Kidney tubule cell (primary cell): Measurements from ENCODE around the gene AUTS2.

ENCODE experiments used
- DNase-seq: peaks from one replicate; pipeline ENCODE4 v3.0.0-alpha.2; 2018; ENCODE audit warnings: low spot score

AUTS2 gene

DNA sequence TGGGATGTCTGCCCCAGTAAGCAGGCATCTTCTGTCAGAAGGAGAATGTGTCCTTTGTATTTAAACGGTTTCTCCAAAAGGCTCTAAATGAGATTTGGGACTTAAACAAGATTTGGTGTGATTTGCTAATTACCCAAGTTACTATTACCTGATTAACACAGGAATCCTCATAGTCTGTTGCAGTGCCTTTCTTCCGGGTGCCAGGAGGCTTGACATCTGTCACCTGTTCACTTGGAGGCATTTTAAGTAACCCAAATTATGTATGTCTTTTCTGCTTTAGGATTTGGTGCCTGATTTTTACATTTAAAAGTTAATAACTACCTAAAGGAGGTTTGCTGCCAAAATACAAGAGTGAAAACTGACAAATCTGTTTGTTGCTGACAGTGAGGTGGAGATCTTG, 945.7 kb downstream of the AUTS2 start:
- DNase-seq, result no peak

DNA sequence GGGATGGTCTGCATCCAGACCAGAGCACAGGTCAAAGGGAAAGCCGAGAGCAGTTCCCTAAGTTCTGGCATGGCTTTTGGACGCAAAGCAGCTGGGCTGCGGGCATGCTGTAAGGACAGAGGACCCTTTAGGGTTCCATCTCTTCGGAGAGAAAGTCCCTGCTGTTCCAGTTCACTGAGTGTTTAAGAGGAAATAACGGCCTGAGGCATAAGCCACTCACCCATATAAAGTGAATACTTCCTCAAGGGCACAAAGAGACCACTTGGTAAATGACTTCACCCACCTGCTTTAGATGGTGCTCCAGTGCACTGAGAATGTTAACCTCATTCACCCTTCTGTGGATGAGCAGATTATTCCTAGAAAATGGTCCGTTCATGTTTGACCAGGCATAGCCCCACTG, 946.9 kb downstream of the AUTS2 start:
- DNase-seq, result peak; percentile 59

DNA sequence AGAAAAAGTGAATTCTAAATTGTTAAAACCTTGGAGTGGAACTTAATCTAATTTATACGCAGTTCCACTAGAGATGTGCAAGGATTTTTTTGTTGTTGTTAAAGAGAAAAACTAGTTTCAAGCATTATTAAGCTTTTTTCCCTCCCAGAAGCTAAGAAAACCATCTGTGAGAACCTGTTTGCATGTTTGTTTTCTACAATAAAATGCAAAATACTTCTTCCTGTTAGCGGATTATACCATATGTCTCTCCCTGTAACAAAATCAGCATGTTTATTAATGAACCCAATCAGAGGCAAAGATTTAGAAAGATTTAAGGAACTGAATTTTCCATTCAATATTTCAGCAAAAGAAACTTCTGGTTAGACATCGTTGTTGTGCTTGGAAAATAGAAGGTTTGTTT, 953.9 kb downstream of the AUTS2 start:
- no peak for DNase-seq

DNA sequence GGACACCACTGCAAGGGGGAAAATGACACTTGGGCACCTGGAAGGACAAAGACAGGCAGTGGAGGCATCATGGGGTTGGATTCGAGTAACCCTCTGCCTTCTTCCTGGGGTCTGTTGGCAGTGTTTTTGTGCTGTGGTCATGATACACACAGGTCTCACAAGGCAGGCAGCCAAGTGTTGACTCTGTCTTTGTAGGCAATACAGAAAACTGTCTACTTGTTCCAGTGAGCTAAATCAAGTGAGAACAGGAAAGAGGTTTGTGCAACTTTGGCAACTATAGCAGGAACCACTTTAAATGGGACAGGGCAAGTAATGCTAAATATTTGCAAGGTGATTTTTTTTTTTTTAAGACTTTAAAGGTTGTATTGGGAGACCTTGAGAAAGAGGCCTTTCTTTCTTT, 955.1 kb downstream of the AUTS2 start:
- DNase-seq, result no peak

DNA sequence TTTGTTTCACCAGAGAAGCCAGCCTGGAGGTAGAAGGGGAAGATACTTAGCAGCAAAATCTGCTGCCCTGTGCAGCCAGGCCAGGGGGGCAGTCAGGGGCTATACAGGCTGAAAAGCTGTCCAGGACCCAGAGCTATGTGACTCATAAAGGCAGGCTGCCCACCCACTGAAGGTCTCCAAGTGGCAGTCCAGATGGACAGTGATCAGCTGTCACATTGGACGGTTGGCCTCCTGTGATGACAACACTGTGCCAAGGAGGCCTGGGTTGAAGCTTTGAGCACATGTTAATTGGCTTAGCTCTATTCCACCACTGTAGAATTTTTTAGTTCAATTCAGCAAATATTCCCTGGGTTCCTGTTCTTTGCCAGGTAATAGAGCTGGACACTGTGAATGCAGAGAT, 956.4 kb downstream of the AUTS2 start:
- no peak for DNase-seq

DNA sequence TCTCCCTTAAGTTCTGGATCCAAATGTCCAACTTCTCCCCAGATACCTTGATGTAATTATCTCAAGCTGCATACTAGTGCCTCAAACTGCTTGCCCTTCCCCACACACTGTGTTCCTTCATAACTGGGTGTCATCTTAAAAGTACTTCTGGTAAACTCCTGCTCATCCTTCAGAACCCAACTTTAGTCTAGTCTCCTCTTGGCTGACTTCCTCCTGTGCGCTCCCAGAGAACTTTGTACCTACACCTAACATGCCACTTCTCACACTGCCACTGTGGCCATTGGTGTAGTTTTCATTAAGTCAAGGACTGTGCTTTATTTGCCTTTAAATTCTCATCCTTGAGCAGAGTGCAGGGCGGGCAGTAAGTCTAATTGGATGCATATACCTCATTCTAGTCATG, 958.5 kb downstream of the AUTS2 start:
- DNase-seq, result no peak

DNA sequence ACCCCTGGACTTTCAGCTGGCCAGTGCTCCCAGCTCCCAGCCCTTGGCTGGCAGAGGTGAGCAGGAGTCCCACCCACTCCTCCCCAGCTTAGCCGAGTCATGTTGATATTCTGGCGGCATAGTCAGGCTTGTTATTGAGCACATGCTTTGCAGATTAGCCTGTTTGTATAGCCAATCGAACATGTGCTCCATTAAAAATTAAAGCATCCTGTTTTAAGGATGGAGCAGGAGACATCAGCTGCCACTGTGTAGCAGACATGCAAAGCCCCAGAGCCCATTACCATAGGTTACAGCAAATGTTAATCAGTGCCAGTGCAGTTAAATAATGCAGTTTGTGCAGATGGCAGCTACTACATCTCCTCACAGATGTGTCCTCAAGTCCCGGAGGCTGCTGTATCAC, 959.1 kb downstream of the AUTS2 start:
- DNase-seq, result no peak

DNA sequence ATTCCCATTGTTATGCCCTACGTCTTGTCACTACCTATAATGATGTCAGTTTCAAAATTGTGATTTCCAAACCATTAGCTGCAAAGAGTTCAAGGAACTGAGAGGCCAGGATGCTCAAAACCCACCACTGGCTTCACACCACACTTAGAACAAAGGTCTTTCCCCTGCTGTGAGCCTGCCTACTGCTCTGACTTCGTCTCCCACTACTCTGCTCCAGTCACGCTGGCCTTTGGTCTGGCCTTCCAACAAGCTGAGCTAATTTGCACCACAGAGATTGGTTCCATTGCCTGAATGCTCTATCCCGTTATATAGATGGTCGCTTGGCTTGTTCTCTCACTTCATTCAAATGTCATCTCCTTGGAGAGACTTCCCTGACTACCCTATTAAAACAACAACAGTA, 961.5 kb downstream of the AUTS2 start:
- DNase-seq, result no peak

DNA sequence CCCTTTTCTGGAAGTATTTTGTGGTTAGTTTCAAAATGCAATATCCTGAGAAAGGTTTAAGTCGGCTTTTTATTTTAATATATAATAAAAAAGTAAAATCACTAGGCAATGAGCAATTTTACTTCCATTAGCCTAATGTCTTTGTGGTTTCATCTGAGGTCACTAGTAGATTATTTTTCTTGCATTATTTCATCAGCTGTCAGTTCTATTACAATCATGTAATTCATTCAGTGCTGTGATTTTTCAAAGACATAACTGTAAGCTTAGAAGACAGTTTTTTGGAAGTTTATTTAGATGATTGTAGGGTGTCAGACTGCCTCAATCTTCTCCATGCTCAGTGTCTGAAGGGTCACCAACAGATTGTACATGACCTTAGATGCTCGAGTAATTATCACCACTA, 965.7 kb downstream of the AUTS2 start:
- DNase-seq, result no peak

DNA sequence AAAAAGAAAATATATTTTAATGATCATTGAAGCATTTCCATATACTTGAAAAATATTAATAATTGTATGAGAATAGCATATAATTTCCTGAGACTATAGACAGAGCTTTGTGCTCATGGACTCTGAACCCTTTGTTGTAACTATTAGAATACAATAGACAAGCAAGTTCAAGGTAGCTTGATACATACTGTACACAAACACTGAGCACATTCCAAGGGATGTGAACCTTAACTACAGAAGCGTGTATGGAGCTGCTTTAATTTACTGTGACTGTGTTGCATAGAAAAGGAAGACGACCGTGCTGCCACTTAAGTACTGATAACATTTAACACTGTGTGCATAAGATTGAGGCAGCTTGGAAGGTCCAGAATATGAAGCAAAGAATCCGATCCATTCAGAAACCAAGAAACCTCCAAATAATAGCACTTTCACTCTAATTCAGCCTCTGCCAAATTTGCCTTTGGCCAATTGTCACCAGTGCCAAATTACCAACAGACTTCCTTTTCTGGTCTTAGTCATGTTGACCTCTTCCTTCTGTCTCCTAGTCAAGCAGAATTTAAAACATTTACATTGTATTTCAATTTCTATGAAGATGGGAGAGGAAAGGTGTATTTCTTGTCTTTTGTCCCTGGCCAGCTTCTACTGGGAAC, 967.6 kb downstream of the AUTS2 start:
- no peak for DNase-seq

DNA sequence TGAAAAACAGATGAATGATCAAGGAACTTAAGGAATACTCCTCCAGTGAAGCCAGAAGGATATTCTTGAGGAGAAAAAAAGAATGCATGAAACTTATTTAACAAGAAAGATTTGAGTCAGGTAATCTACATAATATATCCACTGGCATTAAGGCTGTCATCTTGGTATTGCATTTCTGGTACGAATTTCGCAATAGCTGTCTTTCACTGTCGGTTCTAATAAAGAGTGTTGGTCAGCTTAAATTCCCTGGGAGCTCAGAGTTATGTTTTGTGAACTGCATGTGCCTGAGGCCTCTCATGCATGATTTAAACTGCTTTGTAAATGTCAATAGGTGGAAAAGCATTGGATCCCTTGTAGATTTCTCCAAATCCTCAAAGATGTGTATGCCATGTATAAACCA, 968.4 kb downstream of the AUTS2 start:
- DNase-seq, result no peak

DNA sequence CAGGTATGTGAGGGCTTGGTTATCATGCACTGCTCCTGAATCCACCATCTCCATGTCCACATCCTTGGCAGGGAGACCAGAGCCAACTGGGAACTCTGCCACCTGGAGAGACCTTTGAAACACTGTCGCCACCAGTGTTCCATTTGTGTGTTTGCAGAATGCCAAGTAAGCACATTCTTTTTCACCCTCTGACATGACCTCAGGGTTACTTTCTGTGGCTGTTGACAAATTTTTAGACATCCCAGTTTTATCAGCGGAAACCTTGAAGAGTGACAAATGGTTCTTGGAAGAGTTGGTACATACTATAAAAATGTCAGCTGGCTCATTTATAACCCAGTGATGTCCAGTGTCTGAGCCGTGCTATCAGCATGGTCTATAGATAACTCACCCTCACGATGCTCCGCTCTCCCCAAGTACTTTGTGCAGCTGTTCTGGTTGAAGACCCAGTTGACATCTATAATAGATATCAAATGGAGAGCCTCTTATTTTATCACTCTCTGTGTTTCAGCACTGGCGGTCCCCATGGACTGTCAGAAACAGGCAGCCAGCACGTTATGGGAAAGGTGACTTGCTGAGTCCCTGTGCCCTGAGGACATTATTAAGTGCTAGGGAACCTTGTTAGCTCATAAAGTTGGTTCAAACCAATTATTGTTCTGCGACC, 970.5 kb downstream of the AUTS2 start:
- DNase-seq, result no peak

DNA sequence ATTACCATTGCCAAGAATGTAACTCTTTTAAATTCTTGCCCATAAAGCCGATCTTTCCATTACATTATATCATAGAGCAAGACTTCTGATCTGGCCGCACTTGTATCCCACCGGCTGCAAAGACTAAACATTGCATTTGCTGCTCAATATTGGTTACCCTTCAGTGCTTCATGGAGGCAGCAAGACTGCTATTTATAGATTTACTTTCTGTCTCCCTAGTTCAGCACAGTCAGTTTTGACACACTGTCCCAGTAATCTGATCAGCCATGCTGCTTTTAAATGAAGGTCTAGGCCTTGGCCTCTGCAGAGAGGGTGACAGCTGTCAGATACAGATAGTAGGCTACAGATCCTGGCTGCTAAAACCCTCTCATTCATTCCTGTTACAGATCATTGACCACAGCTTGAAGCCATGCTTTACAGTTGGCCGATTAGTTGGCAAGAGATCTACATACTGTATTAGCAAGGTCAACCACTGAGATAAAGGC, 971.1 kb downstream of the AUTS2 start:
- peak; percentile 88 for DNase-seq

DNA sequence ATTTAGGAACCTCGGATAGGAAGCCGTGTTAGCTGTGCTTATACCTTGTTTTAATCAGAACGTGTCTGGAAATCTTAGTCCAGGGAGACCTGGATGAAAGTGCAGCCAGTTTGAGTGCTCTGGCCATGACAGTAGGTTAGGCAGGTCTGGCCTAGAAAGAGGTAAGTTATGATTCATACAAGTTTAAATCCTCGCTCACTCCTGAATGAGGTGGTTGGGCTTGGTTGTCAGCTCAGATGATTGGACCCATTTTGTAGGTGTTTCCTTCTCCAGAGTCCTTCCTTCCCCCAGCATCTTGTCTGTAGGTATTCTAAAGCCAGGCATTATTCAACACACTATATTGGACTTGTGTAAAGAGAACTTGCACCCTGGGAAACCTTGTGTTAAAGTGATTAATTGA, 971.8 kb downstream of the AUTS2 start:
- DNase-seq, result peak; percentile 72

DNA sequence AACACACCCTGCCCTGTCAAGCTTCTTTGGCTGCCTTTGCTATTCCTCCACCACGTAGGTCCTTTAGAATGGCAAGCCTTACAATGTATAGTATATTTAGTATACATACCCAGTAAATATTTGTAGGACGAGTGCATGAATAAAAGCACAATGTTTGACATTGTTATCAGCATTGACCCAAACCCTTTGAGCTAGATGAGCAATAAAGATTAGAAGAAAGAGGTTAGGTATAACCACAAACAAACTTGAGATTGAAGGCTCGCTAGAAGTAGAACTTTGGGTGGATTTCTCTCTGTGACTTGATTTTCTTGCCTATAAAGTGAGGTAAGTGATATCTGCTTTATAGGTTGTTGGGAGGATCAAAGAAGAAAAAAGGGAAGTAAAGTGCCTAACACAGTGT, 972.7 kb downstream of the AUTS2 start:
- DNase-seq, result no peak

DNA sequence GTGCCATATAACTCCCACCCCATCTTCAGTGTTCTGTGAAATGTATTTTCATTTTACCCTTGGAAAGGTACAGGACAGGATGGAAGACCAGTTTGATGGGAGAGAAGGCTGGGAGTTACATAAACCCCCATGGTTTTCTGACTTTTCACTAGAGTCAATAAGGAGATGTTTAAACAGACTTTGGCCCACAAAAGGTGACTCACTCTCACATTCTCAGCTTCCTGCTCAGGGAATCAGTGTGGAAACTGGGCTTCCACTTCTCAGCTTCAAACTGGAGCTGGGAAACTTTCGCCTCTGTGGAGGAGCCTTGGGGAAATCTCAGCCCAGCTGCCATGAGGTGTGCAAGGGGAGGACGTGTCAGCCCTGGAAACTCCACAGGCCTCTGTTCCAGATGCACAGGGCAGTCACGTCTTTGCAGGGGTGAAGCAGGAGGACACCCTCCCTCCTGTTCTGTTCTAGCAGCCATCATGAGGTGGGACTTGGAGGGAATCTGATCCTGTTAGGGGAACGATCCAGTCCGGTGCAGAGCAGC, 973.2 kb downstream of the AUTS2 start:
- peak; percentile 84 for DNase-seq

DNA sequence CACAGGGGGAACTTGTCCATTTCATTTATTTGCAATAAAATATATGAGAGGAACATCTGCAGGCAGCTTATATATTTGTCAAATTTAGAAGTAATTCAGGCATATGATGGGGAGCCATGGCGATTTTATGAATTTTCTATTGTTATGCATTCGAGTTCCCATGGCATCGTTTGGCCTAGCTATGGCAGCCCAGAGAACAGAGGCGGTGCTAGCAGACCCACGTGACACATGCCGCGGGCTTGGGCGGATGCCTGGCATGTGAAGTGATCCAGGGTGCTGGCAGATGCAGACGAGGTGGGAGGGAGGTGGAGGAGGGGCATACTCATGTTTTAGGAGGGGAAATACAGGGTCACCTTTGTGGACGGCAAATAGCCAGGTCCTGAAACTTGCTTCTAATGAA, 973.7 kb downstream of the AUTS2 start:
- DNase-seq, result peak; percentile 64

DNA sequence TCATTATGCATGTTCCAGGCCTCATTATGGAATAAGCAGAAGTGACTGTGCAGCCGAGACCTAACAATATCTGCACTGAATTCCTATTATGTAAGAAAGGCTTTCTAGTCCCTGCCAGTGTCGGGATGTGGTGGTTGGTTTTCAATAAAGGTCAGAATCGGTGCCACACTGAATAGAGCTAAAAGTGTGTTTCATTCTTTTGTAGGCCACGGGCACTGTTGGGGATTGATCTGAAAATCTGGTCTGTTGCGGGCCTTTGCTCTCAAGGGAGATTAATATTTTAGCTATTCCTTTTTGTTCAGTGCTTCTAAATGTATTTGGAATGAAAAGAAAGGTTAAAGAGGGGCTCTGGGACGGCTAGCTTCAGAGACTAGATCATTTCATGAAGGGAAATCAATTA, 974.3 kb downstream of the AUTS2 start:
- DNase-seq, result no peak

DNA sequence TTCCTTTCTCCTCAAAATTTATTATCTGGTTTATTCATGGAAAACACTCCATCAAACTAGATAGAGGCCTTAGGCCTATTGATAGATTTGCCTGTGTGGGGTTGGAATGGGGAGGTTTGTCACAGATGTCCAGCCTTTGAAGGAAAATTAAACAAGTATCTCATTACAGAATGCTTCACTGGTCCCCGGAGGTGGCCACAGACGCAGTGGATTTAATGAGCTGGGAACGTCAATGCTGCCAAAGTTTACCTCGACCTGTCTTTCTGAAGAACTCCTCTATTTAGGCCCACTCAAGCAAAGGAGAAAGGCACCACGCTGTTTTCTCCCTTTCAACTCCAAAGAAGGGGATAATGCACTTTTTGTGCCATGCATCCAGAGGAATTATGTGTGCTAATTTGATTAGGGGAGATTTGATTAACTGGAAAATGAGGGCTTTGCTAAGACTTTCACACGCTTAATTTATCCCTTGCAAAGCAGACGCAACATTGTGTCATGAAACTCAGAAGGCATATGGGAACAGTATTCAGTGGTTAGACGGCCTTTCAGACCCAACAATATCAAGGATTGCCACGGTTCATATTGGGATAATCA, 974.9 kb downstream of the AUTS2 start:
- no peak for DNase-seq

DNA sequence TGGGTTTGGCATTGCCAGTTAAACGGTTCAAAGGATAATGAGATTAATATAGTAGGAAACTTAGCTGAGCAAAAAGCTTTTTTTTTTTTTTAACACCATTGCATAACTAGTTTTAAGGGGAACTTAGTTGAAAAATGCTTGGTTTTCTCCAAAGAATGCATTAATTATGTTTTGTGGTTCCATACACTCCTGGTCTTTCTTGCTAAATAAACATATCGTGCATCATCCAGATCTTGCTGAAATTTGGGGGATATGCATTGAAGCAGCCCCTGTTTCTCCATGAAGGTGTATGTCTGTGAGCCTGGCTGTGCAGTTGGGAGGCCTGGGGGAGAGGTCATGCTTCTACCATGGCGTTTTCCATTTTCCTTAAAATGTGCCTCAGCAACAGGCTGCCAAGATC, 975.4 kb downstream of the AUTS2 start:
- no peak for DNase-seq

DNA sequence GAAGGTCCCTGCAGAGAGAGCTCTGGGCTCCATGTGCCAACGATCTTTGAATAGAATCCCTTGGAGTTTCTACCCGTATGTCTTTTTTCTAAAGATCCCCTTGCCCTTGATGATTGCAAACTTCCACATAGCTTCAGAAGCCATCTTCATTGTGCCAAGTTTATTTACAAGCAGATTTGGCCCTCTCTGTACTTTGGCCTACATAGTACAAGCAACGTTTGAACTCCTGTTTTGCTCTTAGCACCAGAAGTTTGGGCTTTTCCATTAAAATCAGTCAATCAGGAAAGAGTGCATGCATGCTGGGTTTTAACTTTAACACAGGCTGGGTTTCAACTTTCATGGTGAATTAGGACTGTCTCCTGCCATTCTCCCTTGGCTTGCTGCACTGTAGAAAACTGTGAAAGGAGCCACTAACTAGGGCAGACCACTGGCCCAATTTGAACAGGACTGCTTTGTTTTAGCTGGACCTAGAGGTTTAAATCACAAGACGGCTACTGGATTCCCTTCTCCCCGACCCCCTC, 976.1 kb downstream of the AUTS2 start:
- DNase-seq, result no peak

DNA sequence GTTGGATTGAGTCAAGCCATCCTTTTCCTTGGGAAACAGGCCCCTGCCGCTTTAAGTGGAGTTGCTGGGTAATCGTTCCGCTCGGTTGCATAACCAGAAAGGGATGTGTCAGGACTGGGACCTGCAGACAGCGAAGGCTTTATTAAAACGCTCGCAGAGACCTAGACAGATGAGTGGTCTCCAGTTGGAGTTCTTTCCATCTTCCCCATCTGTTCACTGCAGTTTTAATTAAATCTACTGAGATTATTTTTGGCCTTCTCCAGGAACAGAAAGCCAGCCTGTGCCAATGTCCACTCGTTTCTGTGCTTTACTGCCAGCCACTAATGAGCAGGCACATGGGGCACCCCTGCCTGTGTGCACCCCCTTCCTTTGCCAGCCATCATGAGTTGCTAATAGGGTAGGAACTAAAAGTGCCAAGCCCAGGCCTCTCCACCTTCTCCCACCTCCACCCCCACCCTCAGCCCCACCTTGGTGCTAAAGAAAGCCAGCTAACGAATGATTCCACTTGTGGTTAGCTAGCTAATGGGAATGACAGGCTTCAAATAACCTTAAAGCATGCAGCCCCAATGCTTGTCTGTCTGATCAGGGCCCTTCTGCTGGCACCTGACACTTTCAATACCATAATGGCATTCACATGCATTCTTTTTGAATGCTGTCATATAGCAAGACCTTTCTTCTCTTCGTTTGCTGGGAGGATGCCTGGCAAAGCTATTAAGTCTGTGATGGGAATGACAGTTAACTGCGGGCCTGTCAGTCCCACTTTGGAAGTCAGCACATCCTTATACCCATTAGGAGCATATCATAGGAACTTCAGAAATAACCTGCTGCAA, 976.9 kb downstream of the AUTS2 start:
- peak; percentile 87 for DNase-seq
